ENCODE data around the gene GLI3.

GLI3 gene

GRCh38 chr7:41942468-41943093, 294.4 kb downstream of the GLI3 start:
- Histone ChIP-seq H3K9me2 (replicated peaks; ENCODE audit: insufficient read depth, low read length) (no peaks in the 10 kb centered on the region), H3K36me3 (replicated peaks; ENCODE audit: insufficient read depth, low read length) (no peaks in the 10 kb centered on the region), H3K9ac (ENCODE audit: low read length) (no peak overlapping the region), H3K4me2 (ENCODE audit: low read depth, low read length) (peak overlapping the region; percentile 79; the same call in 1 of the 2 replicates), H3K4me3 (ENCODE audit: low read length) (no peak overlapping the region), H3K27ac (ENCODE audit: low read length) (no peak overlapping the region), H4K20me1 (ENCODE audit: insufficient read depth, low read length) (no peaks in the 10 kb centered on the region), H3K9me3 (replicated peaks; ENCODE audit: insufficient read depth, low read length) (no peaks in the 10 kb centered on the region), H3F3A (ENCODE audit: insufficient read depth, low read length) (peaks cover 17% of the 10 kb centered on the region), H2AFZ (ENCODE audit: low read length) (peak overlapping the region; percentile 35; the same call in 1 of the 2 replicates), H3K27me3 (replicated peaks; ENCODE audit: insufficient read depth, low read length) (no peaks in the 10 kb centered on the region), H3K4me1 (ENCODE audit: low read length) (peaks cover 40% of the 10 kb centered on the region), H3K79me2 (ENCODE audit: low read length) (no peaks in the 10 kb centered on the region)
- TF ChIP-seq CTCF (IDR thresholded peaks at IDR 0.05; ENCODE audit: low read length) (no peak), EZH2 (optimal IDR thresholded peaks at IDR 0.05; ENCODE audit: low read depth, low read length) (no peak), EZH2phosphoT487 (IDR thresholded peaks at IDR 0.05; ENCODE audit: low read length) (no peak)
- no peak for DNase-seq

GRCh38 chr7:41940760-41941343, 296.2 kb downstream of the GLI3 start:
- peaks cover 14% of the 10 kb centered on the region for H3F3A ChIP-seq (ENCODE audit: insufficient read depth, low read length)
- peak; percentile 90 for TF ChIP-seq CTCF (IDR thresholded peaks at IDR 0.05; ENCODE audit: low read length)
- TF ChIP-seq EZH2phosphoT487 (IDR thresholded peaks at IDR 0.05; ENCODE audit: low read length) = no peak
- no peaks in the 10 kb centered on the region for H3K36me3 ChIP-seq (replicated peaks; ENCODE audit: insufficient read depth, low read length)
- H3K9me3 ChIP-seq (replicated peaks; ENCODE audit: insufficient read depth, low read length) = no peaks in the 10 kb centered on the region
- H3K27me3 ChIP-seq (replicated peaks; ENCODE audit: insufficient read depth, low read length) = no peaks in the 10 kb centered on the region
- no peak overlapping the region for H3K9ac ChIP-seq (ENCODE audit: low read length)
- H3K4me2 ChIP-seq (ENCODE audit: low read depth, low read length) = no peak overlapping the region
- no peaks in the 10 kb centered on the region for H4K20me1 ChIP-seq (ENCODE audit: insufficient read depth, low read length)
- no peaks in the 10 kb centered on the region for H3K9me2 ChIP-seq (replicated peaks; ENCODE audit: insufficient read depth, low read length)
- H2AFZ ChIP-seq (ENCODE audit: low read length) = peak overlapping the region; percentile 25; the same call in 1 of the 2 replicates
- no peak overlapping the region for H3K27ac ChIP-seq (ENCODE audit: low read length)
- DNase-seq = peak; percentile 73
- peaks cover 23% of the 10 kb centered on the region for H3K4me1 ChIP-seq (ENCODE audit: low read length)
- H3K4me3 ChIP-seq (ENCODE audit: low read length) = no peak overlapping the region
- H3K79me2 ChIP-seq (ENCODE audit: low read length) = no peaks in the 10 kb centered on the region

- Histone ChIP-seq H3F3A (ENCODE audit: insufficient read depth, low read length) (peaks cover 1% of the 10 kb centered on the region; the same call in 1 of the 2 replicates), H3K79me2 (ENCODE audit: low read length) (no peaks in the 10 kb centered on the region), H3K4me3 (ENCODE audit: low read length) (no peak overlapping the region), H3K9me2 (replicated peaks; ENCODE audit: insufficient read depth, low read length) (no peaks in the 10 kb centered on the region), H2AFZ (ENCODE audit: low read length) (no peak overlapping the region), H3K4me1 (ENCODE audit: low read length) (peaks cover 7% of the 10 kb centered on the region), H3K36me3 (replicated peaks; ENCODE audit: insufficient read depth, low read length) (no peaks in the 10 kb centered on the region), H3K4me2 (ENCODE audit: low read depth, low read length) (no peak overlapping the region), H3K27me3 (replicated peaks; ENCODE audit: insufficient read depth, low read length) (no peaks in the 10 kb centered on the region), H3K27ac (ENCODE audit: low read length) (no peak overlapping the region), H4K20me1 (ENCODE audit: insufficient read depth, low read length) (no peaks in the 10 kb centered on the region), H3K9ac (ENCODE audit: low read length) (no peak overlapping the region), H3K9me3 (replicated peaks; ENCODE audit: insufficient read depth, low read length) (no peaks in the 10 kb centered on the region)
- DNase-seq = no peak
- no peak for TF ChIP-seq CTCF (IDR thresholded peaks at IDR 0.05; ENCODE audit: low read length)
- no peak for TF ChIP-seq EZH2phosphoT487 (IDR thresholded peaks at IDR 0.05; ENCODE audit: low read length)
Measured at GRCh38 chr7:41938371-41938770, 298.6 kb downstream of the GLI3 start.
